HG03103 (cell line): ENCODE results near the gene RNLS.

Source experiments
- ATAC-seq: cut with Tn5 transposase; IDR thresholded peaks from one replicate; pipeline ENCODE4 v1.9.1; 2021; ENCODE audit warnings: low read depth; ENCODE audit not compliant: unreplicated experiment

RNLS gene

GRCh38 chr10:88582806-88583583, at the start of gene RNLS:
TSS of gene RNLS (minus strand) at chr10:88583318.
- ATAC-seq, result peak; percentile 73

- no peak for ATAC-seq
Measured at GRCh38 chr10:88624840-88625239, 41.7 kb upstream of the RNLS start.

GRCh38 chr10:88623835-88624234, 40.7 kb upstream of the RNLS start:
- ATAC-seq, result no peak

- ATAC-seq, result no peak
Measured at GRCh38 chr10:88620441-88620840, 37.3 kb upstream of the RNLS start.

GRCh38 chr10:88618496-88618895, 35.4 kb upstream of the RNLS start:
- no peak for ATAC-seq

GRCh38 chr10:88617772-88618300, 34.7 kb upstream of the RNLS start:
- ATAC-seq, result no peak

GRCh38 chr10:88616250-88616977, 33.3 kb upstream of the RNLS start:
- no peak for ATAC-seq

- ATAC-seq, result no peak
Measured at GRCh38 chr10:88608780-88609179, 25.7 kb upstream of the RNLS start.

GRCh38 chr10:88608052-88608732, 25.1 kb upstream of the RNLS start:
- ATAC-seq, result no peak

GRCh38 chr10:88598055-88598454, 14.9 kb upstream of the RNLS start:
- peak; percentile 63 for ATAC-seq

GRCh38 chr10:88594482-88594881, 11.4 kb upstream of the RNLS start:
- no peak for ATAC-seq

GRCh38 chr10:88592906-88593305, 9.8 kb upstream of the RNLS start:
- ATAC-seq, result no peak

GRCh38 chr10:88592381-88592780, 9.3 kb upstream of the RNLS start:
- ATAC-seq, result no peak

GRCh38 chr10:88586462-88586861, 3.3 kb upstream of the RNLS start, which contains the start of gene LIPJ:
TSS of gene LIPJ (plus strand) at chr10:88586762. CDS start at chr10:88590688, 3,926 bp downstream.
- ATAC-seq, result no peak

GRCh38 chr10:88583584-88583957, 453 bp upstream of the RNLS start:
- no peak for ATAC-seq

- no peak for ATAC-seq
Measured at GRCh38 chr10:88582411-88582805, 710 bp downstream of the RNLS start.

GRCh38 chr10:88565072-88565471, 18.0 kb downstream of the RNLS start:
- no peak for ATAC-seq

GRCh38 chr10:88562152-88562551, 21.0 kb downstream of the RNLS start:
- no peak for ATAC-seq

- no peak for ATAC-seq
Measured at GRCh38 chr10:88557658-88558057, 25.5 kb downstream of the RNLS start.

GRCh38 chr10:88557256-88557655, 25.9 kb downstream of the RNLS start:
- no peak for ATAC-seq
